GM21528 (cell line): Measurements from ENCODE around the gene BIRC2.
"Not testable (repeated sequence)": the region's sequence is repeated elsewhere in the genome, so short reads cannot be mapped to it uniquely, and the experiment has no call there.

Experiments
- ATAC-seq: cut with Tn5 transposase; IDR thresholded peaks from one replicate; pipeline ENCODE4 v1.9.1; 2021; ENCODE audit warnings: mild to moderate bottlenecking, moderate library complexity; ENCODE audit not compliant: unreplicated experiment, low FRiP score

BIRC2 gene

DNA sequence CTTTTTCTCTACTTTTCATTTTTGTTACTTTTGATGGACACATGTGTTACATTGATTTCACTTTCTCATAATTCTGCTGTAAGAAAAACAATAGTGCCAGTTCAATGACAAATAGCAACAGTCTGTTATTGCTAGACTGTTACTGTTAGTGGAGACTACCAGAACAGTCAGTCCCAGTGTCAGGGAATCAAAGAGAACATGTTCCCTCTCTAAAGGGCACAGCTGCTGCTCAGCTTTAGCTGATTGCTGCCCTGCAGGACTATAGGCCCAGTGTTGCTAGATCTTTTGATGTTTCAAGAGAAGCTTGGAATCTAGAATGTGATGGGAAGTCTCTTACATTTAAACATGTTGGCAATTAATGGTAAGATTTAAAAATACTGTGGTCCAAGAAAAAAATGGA lies 26.3 kb upstream of the BIRC2 start:
- no peak for ATAC-seq

- no peak for ATAC-seq
These were observed 24.5 kb upstream of the BIRC2 start for GRCh38 chr11:102322560-102322959.

GRCh38 chr11:102323542-102324251 lies 23.3 kb upstream of the BIRC2 start:
- no peak for ATAC-seq

GRCh38 chr11:102325088-102325487 lies 21.9 kb upstream of the BIRC2 start:
- ATAC-seq = no peak

- ATAC-seq = no peak
These were observed 18.3 kb upstream of the BIRC2 start for GRCh38 chr11:102328748-102329147.

DNA sequence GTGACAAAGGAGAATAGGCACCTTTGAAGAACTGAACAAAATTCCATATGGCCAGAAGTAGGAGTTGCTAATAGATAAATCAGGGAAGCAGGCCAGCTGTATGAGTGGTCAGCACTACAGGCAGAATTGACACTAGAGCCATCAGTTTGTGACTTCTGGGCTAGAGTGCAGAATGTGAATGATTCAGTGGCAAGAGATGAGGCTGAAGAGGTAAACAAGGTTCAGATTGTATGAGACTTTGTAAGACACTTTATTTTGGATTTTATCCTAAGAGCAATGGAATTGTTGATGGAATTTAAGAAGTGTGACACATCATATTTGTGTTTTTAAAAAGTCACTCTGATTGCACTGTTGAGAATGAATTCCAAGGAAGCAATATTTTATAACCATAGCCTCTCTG lies 16.8 kb upstream of the BIRC2 start:
- ATAC-seq = no peak

- ATAC-seq = no peak
These were observed 15.7 kb upstream of the BIRC2 start for GRCh38 chr11:102331341-102331740.

- no peak for ATAC-seq
These were observed 14.4 kb upstream of the BIRC2 start for GRCh38 chr11:102332611-102332994.

DNA sequence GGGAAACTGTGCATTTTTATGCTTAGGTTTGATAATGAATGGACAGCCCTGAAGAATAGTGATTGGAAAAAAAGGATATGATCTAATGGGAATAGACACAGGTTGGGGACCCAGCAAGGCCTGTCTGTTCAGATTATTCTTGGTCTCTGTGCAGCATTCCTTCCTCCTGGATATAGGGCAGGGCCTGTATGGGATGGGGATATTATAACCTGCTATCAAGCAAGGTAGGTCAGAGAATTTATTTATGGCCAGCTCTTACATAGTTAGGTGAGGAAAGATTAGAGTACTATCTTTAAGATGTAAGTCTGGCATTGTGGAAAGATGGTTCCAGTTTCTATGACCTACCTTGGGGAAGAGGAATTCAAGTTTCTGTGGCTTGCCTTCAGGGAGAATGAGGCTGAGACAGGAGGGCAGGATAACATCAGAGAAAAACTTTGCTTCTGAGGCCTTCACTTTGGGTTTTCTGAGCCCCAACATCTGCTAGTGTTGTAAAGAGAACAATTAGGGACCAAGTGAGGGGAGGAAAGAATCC lies 8.5 kb upstream of the BIRC2 start:
- ATAC-seq = no peak

DNA sequence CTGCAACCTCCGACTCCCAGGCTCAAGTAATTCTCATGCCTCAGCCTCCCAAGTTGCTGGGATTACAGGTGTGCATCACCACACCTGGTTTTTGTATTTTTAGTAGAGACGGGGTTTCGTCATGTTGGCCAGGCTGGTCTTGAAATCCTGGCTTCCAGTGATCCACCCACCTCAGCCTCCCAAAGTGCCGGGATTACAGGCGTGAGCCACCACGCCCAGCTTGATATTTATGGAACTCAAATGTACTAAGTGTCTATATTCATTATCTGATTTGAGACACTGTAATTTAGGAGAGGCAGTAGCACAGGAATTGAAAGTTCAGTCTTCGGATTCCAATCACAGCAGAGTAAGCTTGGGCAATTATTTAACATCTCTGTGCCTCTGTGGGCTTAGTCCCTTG lies 5.7 kb upstream of the BIRC2 start:
- ATAC-seq = not testable (repeated sequence)

GRCh38 chr11:102341844-102342318 lies 5.1 kb upstream of the BIRC2 start:
- ATAC-seq = peak; percentile 49

GRCh38 chr11:102343809-102344208 lies 3.2 kb upstream of the BIRC2 start:
- ATAC-seq = no peak

DNA sequence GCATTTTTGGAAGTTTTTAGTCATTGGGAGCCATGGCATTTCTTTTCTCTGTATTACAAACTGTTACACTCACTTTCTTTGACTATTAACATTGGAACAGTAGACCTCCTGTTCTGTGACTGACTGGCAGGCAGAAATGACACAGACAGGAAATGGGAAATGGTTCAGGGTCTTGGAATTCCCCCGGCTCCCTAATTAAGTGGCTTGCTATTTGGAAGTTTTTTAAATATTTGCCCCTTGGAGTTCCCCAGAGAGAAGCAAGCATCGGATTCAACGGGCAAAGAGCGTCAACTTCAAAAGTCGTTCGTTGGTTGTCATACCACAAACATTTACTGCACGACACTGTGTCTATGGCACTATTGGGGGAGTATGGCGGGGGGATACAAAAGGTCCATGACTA lies 1.1 kb upstream of the BIRC2 start:
- no peak for ATAC-seq

DNA sequence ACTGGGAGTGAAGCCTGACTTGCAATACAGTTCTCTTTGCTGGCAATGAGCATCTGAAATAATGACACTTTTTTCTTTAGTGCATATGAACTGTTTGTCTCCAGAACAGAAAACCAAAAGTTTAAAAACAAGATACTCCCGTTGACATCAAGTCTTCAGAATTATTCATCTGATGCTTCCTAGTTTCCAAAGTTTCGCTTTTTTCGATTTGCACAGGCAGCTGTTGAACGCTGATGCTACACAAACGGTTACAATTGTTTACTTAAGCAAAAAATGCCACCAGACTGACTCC lies 612 bp upstream of the BIRC2 start:
- no peak for ATAC-seq

DNA sequence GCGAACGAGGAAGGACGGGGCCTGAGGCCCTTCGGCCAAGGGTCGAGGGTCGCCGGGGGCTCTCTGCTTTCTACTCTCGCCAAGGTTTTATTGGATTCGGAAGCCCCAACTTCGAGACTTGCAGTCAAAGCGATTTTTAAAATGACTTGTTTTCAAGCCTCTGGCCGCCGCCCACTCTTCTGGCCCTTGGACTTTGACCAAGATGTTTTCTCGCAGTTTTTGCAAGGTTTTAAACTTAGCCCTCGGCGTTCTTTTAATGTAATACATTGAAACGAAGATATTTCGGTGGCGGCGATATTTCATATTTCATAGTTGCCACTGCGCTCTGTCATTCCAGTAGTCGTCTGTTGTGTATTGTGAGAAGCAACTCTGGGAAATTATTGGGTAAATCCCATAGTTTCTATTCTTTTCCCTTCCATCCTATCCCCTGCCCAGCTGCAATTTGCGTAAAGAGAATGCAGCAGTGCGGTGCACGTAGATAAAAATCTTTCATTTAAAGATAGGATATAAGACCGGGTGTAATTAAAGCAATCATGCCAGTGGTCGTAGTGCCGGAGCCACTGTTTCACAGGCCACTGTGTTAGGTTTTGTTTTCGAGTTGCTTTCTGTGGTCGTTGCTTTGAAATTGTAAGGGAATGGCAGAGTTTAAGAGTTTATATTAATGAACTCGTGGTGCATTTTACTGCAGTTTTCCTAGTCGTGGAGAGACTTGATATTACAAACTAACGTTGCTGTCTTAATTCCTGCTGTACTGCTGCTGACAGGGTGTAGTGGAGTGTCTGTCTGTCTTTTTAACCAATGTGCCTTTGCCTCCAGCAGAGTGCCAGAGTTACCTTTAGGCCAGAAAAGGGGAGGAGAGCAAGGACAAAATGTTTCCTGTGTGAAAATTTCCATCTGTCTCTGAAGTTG lies 702 bp downstream of the BIRC2 start:
- peak; percentile 15 for ATAC-seq

GRCh38 chr11:102357116-102357515 lies 10.1 kb downstream of the BIRC2 start:
- ATAC-seq = no peak

GRCh38 chr11:102359372-102359771 lies 12.4 kb downstream of the BIRC2 start:
- no peak for ATAC-seq

- ATAC-seq = no peak
These were observed 13.7 kb downstream of the BIRC2 start for GRCh38 chr11:102360681-102361080.

GRCh38 chr11:102361086-102362031 lies 14.3 kb downstream of the BIRC2 start:
- no peak for ATAC-seq

- ATAC-seq = no peak
These were observed 18.0 kb downstream of the BIRC2 start for GRCh38 chr11:102364991-102365390.

GRCh38 chr11:102367364-102367763 lies 20.4 kb downstream of the BIRC2 start:
- ATAC-seq = no peak
